Fibroblast of lung (primary cell): Measurements from ENCODE around the gene SLC9B2. TPM values are rescaled to one million over a fixed set of nuclear protein-coding genes. Genes with fewer than 3 reads are reported as not detected.

ENCODE experiments used
- DNase-seq, 2 donors: peaks; one replicate each; pipeline versions ENCODE4 v3.0.0 to v3.0.0-alpha.2; 2010; ENCODE audit warnings: low read depth in 2 of 2
- H2AFZ ChIP-seq: 2 replicates; pipeline ENCODE4 v1.5.1; 2012; ENCODE audit warnings: low read length, control low read depth, inconsistent platforms
- H3K27ac ChIP-seq: 2 replicates; pipeline ENCODE4 v1.5.1; 2011; ENCODE audit warnings: low read length, control low read depth; ENCODE audit not compliant: insufficient read depth
- H3K27me3 ChIP-seq: 2 replicates; pipeline ENCODE4 v1.5.1; 2011; ENCODE audit warnings: mild to moderate bottlenecking, low read length; ENCODE audit not compliant: control insufficient read depth, insufficient read depth
- H3K36me3 ChIP-seq: 2 replicates; pipeline ENCODE4 v1.5.1; 2011; ENCODE audit warnings: low read length; ENCODE audit not compliant: control insufficient read depth, insufficient read depth
- H3K4me1 ChIP-seq: 2 replicates; pipeline ENCODE4 v1.5.1; 2011; ENCODE audit warnings: low read length; ENCODE audit not compliant: control insufficient read depth, insufficient read depth; ENCODE audit errors: extremely low read depth
- H3K4me2 ChIP-seq: 2 replicates; pipeline ENCODE4 v1.5.1; 2011; ENCODE audit warnings: low read length, control low read depth; ENCODE audit not compliant: insufficient read depth; ENCODE audit errors: extremely low read depth
- H3K4me3 ChIP-seq, 4 experiments: fragments of 200-600 bp in 1 of 4; sonication (generic) in 1 of 4; replicated peaks in 1 of 4; 2 replicates each; pipeline ENCODE4 v1.5.1; 2011 to 2016; ENCODE audit warnings: low read length in 4 of 4, low read depth in 3 of 4, mild to moderate bottlenecking in 3 of 4, control low read depth in 2 of 4, inconsistent platforms in 1 of 4, mixed read lengths in 1 of 4; ENCODE audit not compliant: insufficient read depth in 1 of 4; ENCODE audit errors: control extremely low read depth in 1 of 4
- H3K79me2 ChIP-seq: 2 replicates; pipeline ENCODE4 v1.5.1; 2012; ENCODE audit warnings: mild to moderate bottlenecking, low read length, inconsistent platforms; ENCODE audit not compliant: control insufficient read depth, insufficient read depth
- H3K9ac ChIP-seq: 2 replicates; pipeline ENCODE4 v1.5.1; 2011; ENCODE audit warnings: mild to moderate bottlenecking, low read length, control low read depth; ENCODE audit not compliant: insufficient read depth
- H3K9me3 ChIP-seq: 2 replicates; pipeline ENCODE4 v1.5.1; 2012; ENCODE audit warnings: low read depth, low read length; ENCODE audit not compliant: control insufficient read depth, insufficient read depth
- H4K20me1 ChIP-seq: 2 replicates; pipeline ENCODE4 v1.5.1; 2011; ENCODE audit warnings: low read length; ENCODE audit not compliant: control insufficient read depth, insufficient read depth; ENCODE audit errors: extremely low read depth
- CTCF ChIP-seq, 2 donors: IDR thresholded peaks in 1 of 2; conservative IDR thresholded peaks in 1 of 2; 1 replicate in 1 of 2; 2 replicates in 1 of 2; pipeline ENCODE4 v1.5.1; 2011 to 2012; ENCODE audit warnings: low read length in 2 of 2, control low read depth in 1 of 2, inconsistent platforms in 1 of 2, low read depth in 1 of 2, mild to moderate bottlenecking in 1 of 2
- EZH2 ChIP-seq: IDR thresholded peaks from 2 replicates; pipeline ENCODE4 v1.5.1; 2012; ENCODE audit warnings: low read length, control low read depth, mild to moderate bottlenecking; ENCODE audit errors: missing control alignments
- polyA minus RNA-seq: library from RNA; depleted of rRNA, polyadenylated mRNA; stranded (reverse); fragments of >200 nt; gene quantifications from 2 replicates; pipeline ENCODE4 v1.2.3, GENCODE V29; 2011; ENCODE audit warnings: low replicate concordance
- polyA plus RNA-seq, 2 donors: library from polyadenylated mRNA; depleted of rRNA in 1 of 2; stranded (reverse) in 1 of 2; unstranded in 1 of 2; fragments of >200 nt; gene quantifications; 2 replicates each; pipeline ENCODE4 v1.2.1, GENCODE V29; 2011 to 2012; ENCODE audit warnings: missing spikeins in 1 of 2
- total RNA-seq: library from RNA; depleted of rRNA; stranded (reverse); fragments of >200 nt; gene quantifications from 2 replicates; pipeline ENCODE4 v1.2.1, GENCODE V29; 2014

SLC9B2 gene
- 16.9 and 17.5 TPM in 2 replicates for total RNA-seq
- 12.9 and 14.8 TPM in 2 replicates for polyA plus RNA-seq
- 11.4 and 13.0 TPM in 2 replicates for polyA plus RNA-seq (2012)
- 2.3 and 4.9 TPM in 2 replicates for polyA minus RNA-seq

GRCh38 chr4:103076747-103077347, at the start of gene SLC9B2:
SLC9B2 (minus strand) TSS chr4:103076761; CDS start chr4:103067550, 9,211 bp downstream.
- peaks cover 8% of the 10 kb centered on the region for H3K79me2 ChIP-seq
- DNase-seq: no peak
- H3K9ac ChIP-seq: peak within 1 kb of the TSS; percentile 83

GRCh38 chr4:103126126-103126525, 49.6 kb upstream of the SLC9B2 start:
- Histone ChIP-seq H3K4me1 (no peaks in the 10 kb centered on the region), H3K36me3 (no peaks in the 10 kb centered on the region), H3K4me2 (no peak overlapping the region), H3K4me3 (no peak overlapping the region), H3K79me2 (no peaks in the 10 kb centered on the region), H2AFZ (peak overlapping the region; percentile 37), H3K9me3 (no peaks in the 10 kb centered on the region), H3K9ac (no peak overlapping the region), H3K27me3 (no peaks in the 10 kb centered on the region), H4K20me1 (no peaks in the 10 kb centered on the region), H3K27ac (no peak overlapping the region)
- no peak for DNase-seq
- TF ChIP-seq CTCF (conservative IDR thresholded peaks at IDR 0.05 in 1 of 2, IDR thresholded peaks at IDR 0.05 in 1 of 2; ENCODE audit: low read depth in 1 of 2, low read length in 2 of 2) (no peak), EZH2 (no peak)

More at GRCh38 chr4:103076747-103077347, at the start of gene SLC9B2:
- Histone ChIP-seq H3K9me3 (no peaks in the 10 kb centered on the region), H3K27ac (peak within 1 kb of the TSS; percentile 91), H3K27me3 (no peaks in the 10 kb centered on the region), H3K36me3 (no peaks in the 10 kb centered on the region), H2AFZ (peak within 1 kb of the TSS; percentile 83), H3K4me3 (peak within 1 kb of the TSS; percentile 78 to 87 (median 82)), H3K4me1 (peaks cover 5% of the 10 kb centered on the region), H3K4me2 (peak within 1 kb of the TSS; percentile 97), H4K20me1 (no peaks in the 10 kb centered on the region)
- TF ChIP-seq EZH2 (no peak), CTCF (conservative IDR thresholded peaks at IDR 0.05 in 1 of 2, IDR thresholded peaks at IDR 0.05 in 1 of 2; ENCODE audit: low read depth in 1 of 2, low read length in 2 of 2) (no peak)

- Histone ChIP-seq H3K4me1 (peaks cover 4% of the 10 kb centered on the region), H3K9me3 (no peaks in the 10 kb centered on the region), H3K4me3 (no peak overlapping the region), H3K27me3 (no peaks in the 10 kb centered on the region), H3K79me2 (no peaks in the 10 kb centered on the region), H3K27ac (no peak overlapping the region), H4K20me1 (no peaks in the 10 kb centered on the region), H3K36me3 (no peaks in the 10 kb centered on the region), H3K4me2 (no peak overlapping the region), H2AFZ (no peak overlapping the region), H3K9ac (no peak overlapping the region)
- DNase-seq: no peak
- no peak for TF ChIP-seq CTCF (conservative IDR thresholded peaks at IDR 0.05 in 1 of 2, IDR thresholded peaks at IDR 0.05 in 1 of 2; ENCODE audit: low read depth in 1 of 2, low read length in 2 of 2)
- no peak for TF ChIP-seq EZH2
Measured at GRCh38 chr4:103123114-103123513, 46.6 kb upstream of the SLC9B2 start.
